Mucosa of rectum (tissue), 2 donors: ENCODE measurements around the gene MAP2K5.

ENCODE experiments used
- H3K27ac ChIP-seq, 2 donors: one replicate each; pipeline ENCODE4 v1.7.0; 2013; ENCODE audit warnings: inconsistent platforms in 2 of 2, low read depth in 2 of 2, low read length in 2 of 2
- H3K27me3 ChIP-seq, 2 donors: one replicate each; pipeline ENCODE4 v1.7.0; 2013; ENCODE audit warnings: low read length in 2 of 2; ENCODE audit not compliant: control insufficient read depth in 2 of 2, insufficient read depth in 2 of 2
- H3K36me3 ChIP-seq, 2 donors: one replicate each; pipeline ENCODE4 v1.7.0; 2013; ENCODE audit warnings: low read length in 2 of 2; ENCODE audit not compliant: control insufficient read depth in 2 of 2, insufficient read depth in 2 of 2
- H3K4me1 ChIP-seq, 2 donors: one replicate each; pipeline ENCODE4 v1.7.0; 2013; ENCODE audit warnings: low read length in 2 of 2, mild to moderate bottlenecking in 1 of 2; ENCODE audit not compliant: control insufficient read depth in 2 of 2, insufficient read depth in 2 of 2
- H3K4me3 ChIP-seq, 2 donors: one replicate each; pipeline ENCODE4 v1.7.0; 2013; ENCODE audit warnings: low read length in 2 of 2
- H3K9ac ChIP-seq, 2 donors: one replicate each; pipeline ENCODE4 v1.7.0; 2013; ENCODE audit warnings: low read length in 2 of 2, low read depth in 1 of 2, mild to moderate bottlenecking in 1 of 2
- H3K9me3 ChIP-seq, 2 donors: one replicate each; pipeline ENCODE4 v1.7.0; 2013; ENCODE audit warnings: low read length in 2 of 2; ENCODE audit not compliant: control insufficient read depth in 2 of 2
- donor health status: healthy.
- donor health status: Normal muscosa, but diverticular disease.

Gene MAP2K5

DNA sequence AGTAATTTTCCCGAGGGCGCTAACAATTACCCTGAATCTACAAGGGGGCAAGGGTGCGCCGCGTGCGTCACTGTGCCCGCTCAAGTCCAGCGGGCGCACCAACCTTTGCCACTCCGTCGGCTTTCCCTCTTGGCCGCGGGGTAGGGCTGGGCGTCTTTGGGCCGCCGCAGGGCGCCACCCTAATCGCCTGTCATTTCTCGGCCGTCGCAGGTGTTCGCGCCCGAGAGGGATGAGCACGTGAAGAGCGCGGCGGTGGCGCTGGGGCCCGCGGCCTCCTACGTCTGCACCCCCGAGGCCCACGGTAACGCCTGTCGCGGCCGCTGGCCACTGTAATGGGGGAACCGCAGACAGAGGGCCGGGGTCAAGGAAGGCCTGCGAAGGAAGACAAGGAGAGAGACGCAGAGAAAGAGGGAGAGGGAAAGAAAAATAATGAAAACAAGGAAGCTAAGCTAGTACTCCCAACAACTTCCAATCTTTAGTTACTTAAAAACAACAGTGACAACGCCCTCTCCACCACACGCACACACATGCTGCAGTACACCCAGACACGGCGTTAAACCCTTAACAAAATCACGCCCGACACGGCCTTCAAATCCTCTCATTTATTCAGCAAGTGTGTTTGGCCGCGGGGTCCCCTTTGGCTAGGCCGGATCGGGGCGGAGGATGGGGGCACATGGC, 286.6 kb downstream of the MAP2K5 start:
- Histone ChIP-seq H3K4me3 (no peak overlapping the region), H3K36me3 (no peaks in the 10 kb centered on the region), H3K9me3 (no peaks in the 10 kb centered on the region), H3K27me3 (peaks cover 63 to 85% of the 10 kb centered on the region in 2 donors), H3K9ac (no peak overlapping the region), H3K4me1 (peaks cover 23 to 27% of the 10 kb centered on the region in 2 donors), H3K27ac (no peak overlapping the region)

DNA sequence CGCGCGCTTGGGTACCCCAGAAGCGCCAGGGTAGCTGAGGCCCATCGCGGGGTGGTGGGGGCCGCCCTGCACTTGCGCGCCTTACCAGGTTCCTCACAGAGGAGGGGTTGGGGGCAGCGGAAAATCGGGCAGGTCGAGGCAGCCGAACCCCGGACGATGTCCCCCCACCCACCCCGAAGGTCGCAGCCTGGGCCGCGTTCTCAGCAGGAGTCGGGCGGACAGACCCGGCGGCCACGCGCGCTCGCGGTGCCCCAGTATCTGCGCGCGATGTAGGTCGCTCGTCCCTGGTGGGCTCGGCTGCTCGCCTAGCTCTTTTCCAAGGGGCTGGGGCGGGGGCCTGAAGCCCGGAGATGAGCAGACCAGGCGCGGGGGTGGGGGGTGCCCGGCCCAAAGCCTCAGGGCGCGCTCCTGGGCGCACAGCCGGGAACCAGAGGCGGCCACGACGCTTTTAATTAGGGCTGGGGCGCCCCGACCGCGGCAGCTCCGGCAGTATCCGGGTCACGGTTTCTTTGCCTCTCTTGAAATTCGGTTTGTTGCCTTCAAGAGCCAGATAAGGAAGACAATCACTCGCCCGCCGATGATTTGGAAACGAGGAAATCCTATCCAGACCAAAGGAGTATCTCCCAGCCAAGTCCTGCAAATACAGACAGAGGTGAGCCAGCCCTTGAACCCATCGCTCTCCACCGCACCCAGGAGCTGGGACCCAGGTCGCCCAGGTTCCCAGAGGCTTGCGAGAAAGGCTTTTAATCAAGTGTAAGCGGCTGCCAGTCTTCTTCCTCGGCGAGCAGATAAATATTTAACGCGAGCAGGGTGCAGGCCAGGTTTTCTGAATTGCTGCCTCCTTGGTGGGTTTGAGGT, 287.4 kb downstream of the MAP2K5 start:
- H3K36me3 ChIP-seq = no peaks in the 10 kb centered on the region
- H3K4me3 ChIP-seq = no peak overlapping the region
- no peaks in the 10 kb centered on the region for H3K9me3 ChIP-seq
- peaks cover 30 to 33% of the 10 kb centered on the region in 2 donors for H3K4me1 ChIP-seq
- peaks cover 63 to 85% of the 10 kb centered on the region in 2 donors for H3K27me3 ChIP-seq
- no peak overlapping the region for H3K9ac ChIP-seq
- no peak overlapping the region for H3K27ac ChIP-seq

DNA sequence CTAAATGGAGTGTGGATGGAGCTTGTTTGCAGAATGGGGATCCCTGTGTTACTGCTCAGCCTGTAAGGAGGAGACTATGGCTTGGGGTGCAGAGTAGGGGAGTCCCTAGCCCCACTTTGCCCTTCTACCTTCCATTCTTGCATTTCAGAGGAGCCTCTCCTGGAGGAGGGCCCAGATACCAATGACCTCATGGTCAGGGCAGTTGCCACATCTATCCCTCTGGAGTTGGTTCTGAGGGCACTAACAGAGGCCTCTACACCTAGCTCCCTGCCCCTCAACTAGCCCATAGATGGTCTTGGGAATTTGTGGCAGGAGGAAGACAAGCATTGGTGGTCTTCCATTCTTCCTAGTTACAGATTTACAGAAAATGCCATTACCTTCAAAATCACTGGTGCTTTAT, 288.9 kb downstream of the MAP2K5 start:
- Histone ChIP-seq H3K4me3 (no peak overlapping the region), H3K27ac (no peak overlapping the region), H3K9me3 (no peaks in the 10 kb centered on the region), H3K27me3 (peaks cover 67 to 86% of the 10 kb centered on the region in 2 donors), H3K36me3 (no peaks in the 10 kb centered on the region), H3K4me1 (peaks cover 37 to 41% of the 10 kb centered on the region in 2 donors), H3K9ac (no peak overlapping the region)

DNA sequence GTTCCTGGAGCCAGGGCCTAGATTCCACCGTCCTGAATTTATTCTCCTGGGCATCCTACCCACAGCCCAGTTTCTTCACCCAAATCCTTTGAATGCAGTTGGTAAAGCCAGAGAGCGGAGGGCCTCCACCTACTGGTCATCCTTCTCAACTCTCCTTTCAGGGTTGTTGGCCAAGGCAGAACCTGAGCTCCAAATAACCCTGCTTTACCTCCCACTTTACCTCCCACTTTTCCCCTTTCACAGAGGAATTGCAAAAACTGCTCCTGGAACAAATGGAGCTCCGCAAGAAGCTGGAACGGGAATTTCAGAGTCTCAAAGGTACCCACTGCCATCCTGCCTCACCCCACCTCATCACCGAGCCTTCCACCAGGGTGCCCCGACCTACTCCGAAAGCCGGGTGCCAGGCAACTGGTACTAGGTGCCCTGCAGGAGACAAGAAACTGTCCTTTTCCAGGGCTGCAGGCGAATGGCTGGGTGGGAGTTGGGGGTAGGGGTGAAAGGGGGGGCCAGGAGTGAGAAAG, 289.6 kb downstream of the MAP2K5 start:
- H3K9ac ChIP-seq = no peak overlapping the region
- H3K36me3 ChIP-seq = no peaks in the 10 kb centered on the region
- H3K27ac ChIP-seq = no peak overlapping the region
- H3K4me1 ChIP-seq = peaks cover 37 to 41% of the 10 kb centered on the region in 2 donors
- H3K27me3 ChIP-seq = peaks cover 66 to 81% of the 10 kb centered on the region in 2 donors
- H3K4me3 ChIP-seq = no peak overlapping the region
- no peaks in the 10 kb centered on the region for H3K9me3 ChIP-seq

DNA sequence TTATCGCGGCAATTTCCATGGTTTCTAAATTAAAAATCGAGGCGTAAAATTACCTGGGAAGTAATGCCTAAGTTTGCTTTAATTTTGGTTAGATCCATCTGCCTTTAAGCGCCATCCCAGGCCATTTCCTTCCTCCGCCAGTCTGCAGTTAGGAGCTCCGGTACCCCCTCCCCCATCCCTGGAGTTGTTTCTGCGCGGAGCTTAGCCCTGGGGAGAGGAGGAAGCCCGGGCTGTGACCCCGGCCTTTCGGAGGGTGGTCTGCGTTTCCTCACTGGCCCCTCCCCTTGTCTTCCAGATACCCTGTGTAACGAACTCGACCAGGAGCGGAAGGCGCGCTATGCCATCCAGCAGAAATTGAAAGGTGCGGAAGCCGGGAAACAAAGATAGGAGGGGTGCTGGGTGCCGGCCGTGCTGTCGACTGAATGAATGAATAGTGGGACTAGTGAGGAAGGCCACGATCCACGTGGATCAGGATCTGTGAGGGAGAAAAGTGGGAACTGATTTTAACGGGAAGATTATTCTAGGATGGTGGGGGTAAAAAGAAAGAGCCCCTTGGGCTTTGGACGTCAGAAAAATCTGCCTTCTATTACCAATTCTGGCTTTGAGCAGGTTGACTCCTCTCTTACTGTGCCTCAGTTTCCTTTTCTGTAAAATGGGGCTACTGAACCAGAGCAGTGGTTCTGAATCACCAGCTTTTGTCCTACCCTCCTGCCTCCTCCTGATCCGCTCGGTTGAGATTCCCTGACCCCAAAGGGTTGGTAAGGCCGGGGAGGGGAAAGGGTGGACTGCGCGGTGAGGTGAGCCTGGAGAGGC, 290.6 kb downstream of the MAP2K5 start:
- Histone ChIP-seq H3K4me1 (peaks cover 37 to 39% of the 10 kb centered on the region in 2 donors), H3K36me3 (no peaks in the 10 kb centered on the region), H3K9me3 (no peaks in the 10 kb centered on the region), H3K27me3 (peaks cover 66 to 75% of the 10 kb centered on the region in 2 donors), H3K4me3 (peak overlapping the region; percentile 39 to 52), H3K9ac (no peak overlapping the region), H3K27ac (no peak overlapping the region)

DNA sequence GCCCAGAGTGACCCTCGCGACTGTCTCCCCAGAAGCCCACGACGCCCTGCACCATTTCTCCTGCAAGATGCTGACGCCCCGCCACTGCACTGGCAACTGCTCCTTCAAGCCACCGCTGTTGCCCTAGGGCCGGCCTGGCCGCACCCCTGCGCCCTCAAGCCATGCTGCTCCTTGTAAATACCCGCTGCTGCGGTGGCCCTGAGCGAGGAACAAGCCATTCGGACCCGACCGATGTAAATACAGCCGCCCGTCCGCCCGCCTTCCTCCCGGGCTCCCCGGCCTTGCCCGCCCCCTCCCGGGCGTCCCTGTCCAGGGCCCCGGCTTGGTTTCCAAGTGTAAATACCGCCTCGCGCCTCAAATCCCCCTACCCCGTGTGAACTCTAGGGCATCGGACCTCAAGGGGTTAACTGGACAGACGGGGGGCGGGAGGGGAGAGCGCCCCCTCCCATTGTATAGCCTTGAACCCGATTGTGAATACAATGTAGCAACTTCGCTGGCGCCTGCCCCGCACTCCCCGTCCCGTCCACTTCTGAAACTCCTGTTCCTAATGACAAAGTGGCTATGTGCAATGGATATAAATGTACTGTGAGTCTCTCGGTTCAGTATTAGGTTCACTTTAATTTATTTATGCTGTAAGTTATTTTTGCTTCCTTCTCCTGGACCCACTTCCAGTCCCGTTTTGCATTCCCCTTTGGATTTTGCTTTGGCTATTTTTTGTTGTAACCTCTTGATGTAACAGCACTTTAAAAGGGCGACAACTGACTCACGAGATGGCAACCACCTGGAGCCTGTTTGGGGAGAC, 291.4 kb downstream of the MAP2K5 start:
- Histone ChIP-seq H3K4me3 (peak overlapping the region; percentile 52 to 64), H3K9me3 (no peaks in the 10 kb centered on the region), H3K27me3 (peaks cover 62 to 67% of the 10 kb centered on the region in 2 donors)

DNA sequence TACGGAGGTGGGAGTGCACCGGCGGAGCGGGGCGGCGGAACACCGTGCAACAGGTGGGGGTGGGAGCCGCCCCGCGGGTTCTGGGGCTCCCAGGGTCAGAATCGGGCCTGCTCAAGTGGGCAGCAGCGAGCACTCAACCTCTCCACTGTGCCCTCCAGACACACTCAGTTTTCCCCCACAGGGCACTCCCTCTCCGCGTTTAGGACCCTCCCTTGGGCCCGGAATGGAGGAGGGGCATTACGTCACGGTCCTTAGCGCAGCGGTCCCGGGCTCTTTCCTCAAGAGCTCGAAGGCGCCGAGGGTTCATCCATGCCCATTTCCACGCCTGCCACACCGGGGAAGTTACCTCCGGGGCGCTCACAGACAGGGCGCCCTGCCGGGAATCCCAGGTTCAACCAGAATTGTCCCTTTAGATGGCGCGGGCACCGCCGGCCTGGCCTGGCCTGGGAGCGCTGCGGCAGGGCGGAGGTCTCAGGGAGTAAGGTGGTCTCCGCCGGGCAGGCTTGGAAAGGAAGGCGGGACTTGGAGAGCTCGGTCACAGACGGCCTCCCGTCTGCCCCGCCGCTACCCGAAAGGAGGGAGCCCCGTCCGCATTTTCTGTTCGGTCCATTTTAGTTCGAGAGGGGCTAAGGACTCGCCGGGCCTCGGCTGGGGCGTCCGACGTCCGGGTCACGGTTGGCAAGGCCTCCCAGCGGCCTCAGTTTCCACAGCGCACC, 292.2 kb downstream of the MAP2K5 start:
- Histone ChIP-seq H3K9me3 (no peaks in the 10 kb centered on the region), H3K9ac (peak overlapping the region in 1 of 2 donors; percentile 30), H3K4me3 (peak overlapping the region; percentile 37 to 64), H3K4me1 (peaks cover 36 to 38% of the 10 kb centered on the region in 2 donors), H3K27ac (no peak overlapping the region), H3K27me3 (peaks cover 57 to 61% of the 10 kb centered on the region in 2 donors), H3K36me3 (no peaks in the 10 kb centered on the region)

More for the DNA sequence above, 291.4 kb downstream of the MAP2K5 start:
- Histone ChIP-seq H3K27ac (no peak overlapping the region), H3K9ac (peak overlapping the region in 1 of 2 donors; percentile 50), H3K36me3 (no peaks in the 10 kb centered on the region), H3K4me1 (peaks cover 34 to 37% of the 10 kb centered on the region in 2 donors)

DNA sequence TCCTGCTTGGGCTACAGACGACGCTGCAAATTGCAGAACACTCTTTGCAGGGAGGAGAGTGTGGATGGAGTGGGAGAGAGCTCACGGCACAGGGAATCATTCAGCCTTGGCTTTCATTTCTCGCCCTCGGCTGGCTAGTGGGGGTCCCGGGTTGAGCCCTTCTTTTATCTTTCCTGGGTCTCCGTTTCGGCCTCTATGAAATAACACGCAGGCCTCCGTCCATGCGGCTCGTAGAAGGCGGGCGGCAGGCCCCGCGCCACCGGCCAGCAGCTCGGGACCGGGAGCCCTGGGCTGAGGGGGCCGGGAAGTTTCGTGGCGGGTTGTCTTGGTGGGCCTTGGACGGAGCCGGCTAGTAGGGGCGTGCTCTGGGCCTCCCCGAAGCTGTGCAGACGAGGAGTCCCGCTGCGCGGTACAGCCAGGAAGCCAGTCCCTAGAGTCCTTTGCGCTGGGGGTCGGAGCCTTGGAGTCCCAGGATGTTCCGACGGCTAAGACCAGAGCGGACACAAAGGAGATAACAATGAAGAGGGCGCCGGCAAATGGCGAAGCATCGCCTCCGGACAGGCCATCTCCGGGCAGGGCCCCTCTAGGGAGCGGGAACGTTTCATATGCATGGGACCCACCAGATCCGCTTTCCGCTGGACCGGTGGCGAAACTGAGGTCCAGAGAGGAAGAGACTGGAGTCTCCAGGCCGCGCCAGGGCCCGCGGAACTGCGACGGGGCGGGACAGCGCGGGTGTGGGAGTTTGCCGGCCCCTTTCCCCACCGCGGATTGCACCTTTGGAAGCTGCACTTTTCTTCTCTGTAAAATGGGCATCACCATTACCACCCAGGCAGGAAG, 293.0 kb downstream of the MAP2K5 start:
- peaks cover 38% of the 10 kb centered on the region in 2 donors for H3K4me1 ChIP-seq
- peaks cover 52 to 55% of the 10 kb centered on the region in 2 donors for H3K27me3 ChIP-seq

More for the DNA sequence above, 293.0 kb downstream of the MAP2K5 start:
- Histone ChIP-seq H3K4me3 (peak overlapping the region; percentile 37 to 64), H3K36me3 (no peaks in the 10 kb centered on the region), H3K9me3 (no peaks in the 10 kb centered on the region), H3K27ac (no peak overlapping the region), H3K9ac (peak overlapping the region; percentile 14 to 36)
